Liver (tissue), 3 donors: ENCODE data around the gene RGS21.

Source experiments
- ATF3 ChIP-seq: IDR thresholded peaks from 2 replicates; pipeline ENCODE4 v1.6.1; 2016; ENCODE audit warnings: antibody characterized with exemption
- FOXA1 ChIP-seq: IDR thresholded peaks from 2 replicates; pipeline ENCODE4 v1.6.1; 2016; ENCODE audit warnings: antibody characterized with exemption
- FOXA2 ChIP-seq: IDR thresholded peaks from 2 replicates; pipeline ENCODE4 v1.6.1; 2016; ENCODE audit warnings: antibody characterized with exemption
- JUND ChIP-seq, 2 donors: IDR thresholded peaks; 2 replicates each; pipeline ENCODE4 v1.6.1; 2016; ENCODE audit warnings: antibody characterized with exemption in 2 of 2
- NR2F2 ChIP-seq: IDR thresholded peaks from 2 replicates; pipeline ENCODE4 v1.6.1; 2016; ENCODE audit warnings: antibody characterized with exemption
- RAD21 ChIP-seq, 2 donors: IDR thresholded peaks; 2 replicates each; pipeline ENCODE4 v1.6.1; 2016; ENCODE audit warnings: antibody characterized with exemption in 2 of 2, mild to moderate bottlenecking in 2 of 2
- REST ChIP-seq: IDR thresholded peaks from 2 replicates; pipeline ENCODE4 v1.6.1; 2016; ENCODE audit warnings: antibody characterized with exemption, mild to moderate bottlenecking
- RXRA ChIP-seq, 2 donors: IDR thresholded peaks; 2 replicates each; pipeline ENCODE4 v1.6.1; 2017 to 2018; ENCODE audit warnings: antibody characterized with exemption in 2 of 2, mild to moderate bottlenecking in 1 of 2
- SP1 ChIP-seq: IDR thresholded peaks from 2 replicates; pipeline ENCODE4 v1.6.1; 2018; ENCODE audit warnings: antibody characterized with exemption, mild to moderate bottlenecking
- TAF1 ChIP-seq: conservative IDR thresholded peaks from 2 replicates; pipeline ENCODE4 v1.6.1; 2016; ENCODE audit warnings: antibody characterized with exemption, mild to moderate bottlenecking
- YY1 ChIP-seq: IDR thresholded peaks from 2 replicates; pipeline ENCODE4 v1.6.1; 2016; ENCODE audit warnings: antibody characterized with exemption, mild to moderate bottlenecking
- ZBTB33 ChIP-seq: IDR thresholded peaks from 2 replicates; pipeline ENCODE4 v1.6.1; 2016; ENCODE audit warnings: antibody characterized with exemption
- TF ChIP-seq, protein P1 (sequence below): fragments of 150-350 bp; IDR thresholded peaks from 2 replicates; pipeline ENCODE4 v1.5.1; 2017; ENCODE audit warnings: improper control_type of control experiment, low read depth, low read length; ENCODE audit not compliant: missing input control
- TF ChIP-seq, protein P2 (sequence below): IDR thresholded peaks from 2 replicates; pipeline ENCODE4 v1.6.1; 2016; ENCODE audit warnings: antibody characterized with exemption
- donor health status: healthy.
- donor health status: healthy.

- TF ChIP-seq REST (no peak), YY1 (no peak), RAD21 (IDR thresholded peaks at IDR 0.05) (no peak), JUND (IDR thresholded peaks at IDR 0.05) (no peak), SP1 (no peak), FOXA1 (no peak), ATF3 (no peak), TAF1 (no peak), NR2F2 (no peak), ZBTB33 (no peak), FOXA2 (no peak), RXRA (IDR thresholded peaks at IDR 0.05) (no peak)
- TF ChIP-seq, protein P1, sequence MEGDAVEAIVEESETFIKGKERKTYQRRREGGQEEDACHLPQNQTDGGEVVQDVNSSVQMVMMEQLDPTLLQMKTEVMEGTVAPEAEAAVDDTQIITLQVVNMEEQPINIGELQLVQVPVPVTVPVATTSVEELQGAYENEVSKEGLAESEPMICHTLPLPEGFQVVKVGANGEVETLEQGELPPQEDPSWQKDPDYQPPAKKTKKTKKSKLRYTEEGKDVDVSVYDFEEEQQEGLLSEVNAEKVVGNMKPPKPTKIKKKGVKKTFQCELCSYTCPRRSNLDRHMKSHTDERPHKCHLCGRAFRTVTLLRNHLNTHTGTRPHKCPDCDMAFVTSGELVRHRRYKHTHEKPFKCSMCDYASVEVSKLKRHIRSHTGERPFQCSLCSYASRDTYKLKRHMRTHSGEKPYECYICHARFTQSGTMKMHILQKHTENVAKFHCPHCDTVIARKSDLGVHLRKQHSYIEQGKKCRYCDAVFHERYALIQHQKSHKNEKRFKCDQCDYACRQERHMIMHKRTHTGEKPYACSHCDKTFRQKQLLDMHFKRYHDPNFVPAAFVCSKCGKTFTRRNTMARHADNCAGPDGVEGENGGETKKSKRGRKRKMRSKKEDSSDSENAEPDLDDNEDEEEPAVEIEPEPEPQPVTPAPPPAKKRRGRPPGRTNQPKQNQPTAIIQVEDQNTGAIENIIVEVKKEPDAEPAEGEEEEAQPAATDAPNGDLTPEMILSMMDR = no peak
- TF ChIP-seq, protein P2, sequence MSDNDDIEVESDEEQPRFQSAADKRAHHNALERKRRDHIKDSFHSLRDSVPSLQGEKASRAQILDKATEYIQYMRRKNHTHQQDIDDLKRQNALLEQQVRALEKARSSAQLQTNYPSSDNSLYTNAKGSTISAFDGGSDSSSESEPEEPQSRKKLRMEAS = no peak
Measured at GRCh38 chr1:192367436-192367835, 50.6 kb downstream of the RGS21 start.
